Mesothelial cell of epicardium (in vitro differentiated cells): ENCODE data around the gene C5orf24. TPM values are rescaled to one million over a fixed set of nuclear protein-coding genes. Genes with fewer than 3 reads are reported as not detected.

Experiments used
- DNase-seq, 2 experiments: peaks; one replicate each; pipeline ENCODE4 v3.0.0; 2021; ENCODE audit warnings: low spot score in 2 of 2; ENCODE audit not compliant: unreplicated experiment in 2 of 2
- H3K27ac Mint-ChIP-seq: 2 replicates; pipeline ENCODE4 v1.8.0; 2021; ENCODE audit warnings: mixed read lengths
- H3K27me3 Mint-ChIP-seq: 2 replicates; pipeline ENCODE4 v1.8.0; 2021; ENCODE audit warnings: low read depth, mixed read lengths
- H3K36me3 Mint-ChIP-seq: 2 replicates; pipeline ENCODE4 v1.8.0; 2021; ENCODE audit warnings: mixed read lengths
- H3K4me1 Mint-ChIP-seq: 2 replicates; pipeline ENCODE4 v1.8.0; 2021; ENCODE audit warnings: mixed read lengths
- H3K4me3 Mint-ChIP-seq: 2 replicates; pipeline ENCODE4 v1.8.0; 2021; ENCODE audit warnings: mild to moderate bottlenecking, moderate library complexity, mixed read lengths
- H3K9me3 Mint-ChIP-seq: 2 replicates; pipeline ENCODE4 v1.8.0; 2021; ENCODE audit warnings: mixed read lengths
- total RNA-seq: library from RNA; stranded (reverse); gene quantifications from 3 replicates; pipeline ENCODE4 v1.2.1, GENCODE V29; 2021
- TF ChIP-seq, protein P1 (sequence below): fragments of 200-600 bp; sonication (generic); IDR thresholded peaks from one replicate; pipeline ENCODE4 v1.5.0; 2021; ENCODE audit warnings: antibody characterized with exemption; ENCODE audit not compliant: unreplicated experiment

The C5orf24 gene
- 75.4 to 85.4 TPM (median 83.4 TPM) in 3 replicates for total RNA-seq

- H3K27me3 Mint-ChIP-seq: no peaks in the 10 kb centered on the region
- peak within 1 kb of the TSS; percentile 98 for H3K27ac Mint-ChIP-seq
- peak within 1 kb of the TSS; percentile 89 for H3K4me3 Mint-ChIP-seq
- H3K36me3 Mint-ChIP-seq: peaks cover 4% of the 10 kb centered on the region
- TF ChIP-seq, protein P1, sequence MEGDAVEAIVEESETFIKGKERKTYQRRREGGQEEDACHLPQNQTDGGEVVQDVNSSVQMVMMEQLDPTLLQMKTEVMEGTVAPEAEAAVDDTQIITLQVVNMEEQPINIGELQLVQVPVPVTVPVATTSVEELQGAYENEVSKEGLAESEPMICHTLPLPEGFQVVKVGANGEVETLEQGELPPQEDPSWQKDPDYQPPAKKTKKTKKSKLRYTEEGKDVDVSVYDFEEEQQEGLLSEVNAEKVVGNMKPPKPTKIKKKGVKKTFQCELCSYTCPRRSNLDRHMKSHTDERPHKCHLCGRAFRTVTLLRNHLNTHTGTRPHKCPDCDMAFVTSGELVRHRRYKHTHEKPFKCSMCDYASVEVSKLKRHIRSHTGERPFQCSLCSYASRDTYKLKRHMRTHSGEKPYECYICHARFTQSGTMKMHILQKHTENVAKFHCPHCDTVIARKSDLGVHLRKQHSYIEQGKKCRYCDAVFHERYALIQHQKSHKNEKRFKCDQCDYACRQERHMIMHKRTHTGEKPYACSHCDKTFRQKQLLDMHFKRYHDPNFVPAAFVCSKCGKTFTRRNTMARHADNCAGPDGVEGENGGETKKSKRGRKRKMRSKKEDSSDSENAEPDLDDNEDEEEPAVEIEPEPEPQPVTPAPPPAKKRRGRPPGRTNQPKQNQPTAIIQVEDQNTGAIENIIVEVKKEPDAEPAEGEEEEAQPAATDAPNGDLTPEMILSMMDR: no peak
- peak; percentile 88 to 94 for DNase-seq
- H3K9me3 Mint-ChIP-seq: no peaks in the 10 kb centered on the region
- peaks cover 25% of the 10 kb centered on the region for H3K4me1 Mint-ChIP-seq
Observed at GRCh38 chr5:134845852-134846640, at the start of gene C5orf24. C5orf24 (plus strand) TSS chr5:134845968; CDS start chr5:134854901, 8,933 bp downstream.

GRCh38 chr5:134798468-134798867 is 47.3 kb upstream of the C5orf24 start:
- TF ChIP-seq, protein P1: no peak
- Mint-ChIP-seq H3K4me1 (peaks cover 6% of the 10 kb centered on the region), H3K27me3 (no peaks in the 10 kb centered on the region), H3K9me3 (no peaks in the 10 kb centered on the region), H3K27ac (no peak overlapping the region), H3K36me3 (peaks cover 50% of the 10 kb centered on the region), H3K4me3 (no peak overlapping the region)
- DNase-seq: no peak

DNA sequence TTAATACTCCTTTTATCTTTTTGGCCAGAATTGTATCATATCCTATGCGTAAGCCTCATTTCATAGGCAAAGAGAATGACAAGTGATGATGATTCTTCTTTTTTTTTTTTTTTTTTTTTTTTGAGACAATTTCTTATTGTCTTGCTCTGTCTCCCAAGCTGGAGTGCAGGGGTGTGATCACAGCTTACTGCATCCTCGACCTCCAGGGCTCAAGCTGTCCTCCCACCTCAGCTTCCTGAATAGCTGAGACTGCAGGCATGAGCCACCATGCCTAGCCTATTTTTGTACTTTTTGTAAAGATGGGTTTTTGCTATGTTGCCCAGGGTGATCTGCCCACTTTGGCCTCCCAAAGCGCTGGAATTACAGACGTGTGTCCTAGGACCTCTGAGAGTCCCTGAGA is 41.9 kb upstream of the C5orf24 start:
- no peak overlapping the region for H3K4me3 Mint-ChIP-seq
- TF ChIP-seq, protein P1: no peak
- peaks cover 22% of the 10 kb centered on the region for H3K36me3 Mint-ChIP-seq
- no peak overlapping the region for H3K27ac Mint-ChIP-seq
- DNase-seq: no peak
- H3K4me1 Mint-ChIP-seq: no peaks in the 10 kb centered on the region
- no peaks in the 10 kb centered on the region for H3K27me3 Mint-ChIP-seq
- no peaks in the 10 kb centered on the region for H3K9me3 Mint-ChIP-seq

DNA sequence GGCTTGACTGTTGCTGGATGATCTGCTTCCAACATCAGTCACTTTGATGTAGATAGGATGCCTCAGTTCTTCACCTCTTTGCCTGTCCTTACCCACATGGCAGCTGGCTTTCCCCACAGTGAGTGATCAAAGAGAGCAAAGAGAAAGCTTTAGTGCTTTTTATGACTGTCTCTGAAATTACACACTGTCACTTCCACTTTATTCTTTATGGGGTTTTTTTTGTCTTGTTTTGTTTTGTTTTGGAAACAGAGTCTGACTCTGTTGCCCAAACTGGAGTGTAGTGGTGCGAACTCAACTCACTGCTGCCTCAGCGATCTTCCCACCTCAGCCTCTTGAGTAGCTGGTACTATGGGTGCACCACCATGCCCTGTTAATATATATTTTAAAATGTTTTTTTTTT is 32.4 kb upstream of the C5orf24 start:
- DNase-seq: no peak
- Mint-ChIP-seq H3K36me3 (peaks cover 40% of the 10 kb centered on the region), H3K27ac (no peak overlapping the region), H3K4me1 (no peaks in the 10 kb centered on the region), H3K4me3 (no peak overlapping the region), H3K27me3 (no peaks in the 10 kb centered on the region), H3K9me3 (no peaks in the 10 kb centered on the region)
- TF ChIP-seq, protein P1: no peak

DNA sequence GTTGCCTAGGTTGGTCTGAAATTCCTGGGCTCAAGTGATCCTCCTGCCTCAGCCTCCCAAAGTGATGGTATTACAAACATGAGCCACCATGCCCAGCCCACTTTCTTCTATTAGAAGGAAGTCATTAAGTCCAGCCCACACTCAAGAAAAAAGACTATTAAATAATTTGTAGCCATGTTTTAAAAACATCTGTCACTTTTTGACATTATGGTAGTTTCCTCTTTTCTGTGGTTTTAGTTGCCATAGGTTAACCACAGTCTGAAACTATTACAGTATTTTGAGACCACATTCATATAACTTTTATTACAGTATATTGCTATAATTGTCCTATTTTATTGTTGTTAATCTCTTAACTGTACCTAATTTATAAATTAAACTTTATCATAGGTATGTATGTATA is 31.9 kb upstream of the C5orf24 start:
- Mint-ChIP-seq H3K27me3 (no peaks in the 10 kb centered on the region), H3K27ac (no peak overlapping the region), H3K4me3 (no peak overlapping the region), H3K9me3 (no peaks in the 10 kb centered on the region), H3K36me3 (peaks cover 41% of the 10 kb centered on the region), H3K4me1 (no peaks in the 10 kb centered on the region)
- TF ChIP-seq, protein P1: no peak
- no peak for DNase-seq
